ENCODE measurements around the gene RPGRIP1L. TPM values are rescaled to one million over a fixed set of nuclear protein-coding genes. Genes with fewer than 3 reads are reported as not detected.

RPGRIP1L gene
- total RNA-seq, 1 experiment from 2014 or later, result 9.8 TPM

DNA sequence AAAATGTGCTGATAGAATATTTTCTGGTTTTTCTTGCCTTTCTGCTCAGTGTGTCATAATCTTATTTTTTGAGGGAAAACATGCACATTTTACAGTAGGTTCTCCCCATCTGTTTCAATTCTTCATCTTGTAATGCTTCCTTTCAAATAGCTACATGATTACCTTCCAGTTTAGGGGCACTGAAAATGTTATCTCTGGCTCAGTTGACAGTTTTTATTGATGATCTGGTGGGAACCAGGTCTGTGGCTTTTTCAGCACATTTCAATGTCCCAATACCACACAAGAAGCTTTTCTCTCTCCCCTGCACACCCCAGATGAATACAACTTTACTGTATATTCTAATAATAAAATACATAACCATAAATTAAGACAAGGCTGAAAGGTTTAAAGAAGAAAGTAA, 36.8 kb upstream of the RPGRIP1L start (continued):
- TF ChIP-seq, protein P1, sequence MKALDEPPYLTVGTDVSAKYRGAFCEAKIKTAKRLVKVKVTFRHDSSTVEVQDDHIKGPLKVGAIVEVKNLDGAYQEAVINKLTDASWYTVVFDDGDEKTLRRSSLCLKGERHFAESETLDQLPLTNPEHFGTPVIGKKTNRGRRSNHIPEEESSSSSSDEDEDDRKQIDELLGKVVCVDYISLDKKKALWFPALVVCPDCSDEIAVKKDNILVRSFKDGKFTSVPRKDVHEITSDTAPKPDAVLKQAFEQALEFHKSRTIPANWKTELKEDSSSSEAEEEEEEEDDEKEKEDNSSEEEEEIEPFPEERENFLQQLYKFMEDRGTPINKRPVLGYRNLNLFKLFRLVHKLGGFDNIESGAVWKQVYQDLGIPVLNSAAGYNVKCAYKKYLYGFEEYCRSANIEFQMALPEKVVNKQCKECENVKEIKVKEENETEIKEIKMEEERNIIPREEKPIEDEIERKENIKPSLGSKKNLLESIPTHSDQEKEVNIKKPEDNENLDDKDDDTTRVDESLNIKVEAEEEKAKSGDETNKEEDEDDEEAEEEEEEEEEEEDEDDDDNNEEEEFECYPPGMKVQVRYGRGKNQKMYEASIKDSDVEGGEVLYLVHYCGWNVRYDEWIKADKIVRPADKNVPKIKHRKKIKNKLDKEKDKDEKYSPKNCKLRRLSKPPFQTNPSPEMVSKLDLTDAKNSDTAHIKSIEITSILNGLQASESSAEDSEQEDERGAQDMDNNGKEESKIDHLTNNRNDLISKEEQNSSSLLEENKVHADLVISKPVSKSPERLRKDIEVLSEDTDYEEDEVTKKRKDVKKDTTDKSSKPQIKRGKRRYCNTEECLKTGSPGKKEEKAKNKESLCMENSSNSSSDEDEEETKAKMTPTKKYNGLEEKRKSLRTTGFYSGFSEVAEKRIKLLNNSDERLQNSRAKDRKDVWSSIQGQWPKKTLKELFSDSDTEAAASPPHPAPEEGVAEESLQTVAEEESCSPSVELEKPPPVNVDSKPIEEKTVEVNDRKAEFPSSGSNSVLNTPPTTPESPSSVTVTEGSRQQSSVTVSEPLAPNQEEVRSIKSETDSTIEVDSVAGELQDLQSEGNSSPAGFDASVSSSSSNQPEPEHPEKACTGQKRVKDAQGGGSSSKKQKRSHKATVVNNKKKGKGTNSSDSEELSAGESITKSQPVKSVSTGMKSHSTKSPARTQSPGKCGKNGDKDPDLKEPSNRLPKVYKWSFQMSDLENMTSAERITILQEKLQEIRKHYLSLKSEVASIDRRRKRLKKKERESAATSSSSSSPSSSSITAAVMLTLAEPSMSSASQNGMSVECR (CRISPR knock-in tag; IDR thresholded peaks at IDR 0.05; ENCODE audit: borderline replicate concordance), result no peak
- no peak for TF ChIP-seq ZBTB43 (CRISPR knock-in tag; IDR thresholded peaks at IDR 0.05)
- no peak for TF ChIP-seq FOXK1 (CRISPR knock-in tag; IDR thresholded peaks at IDR 0.05)
- TF ChIP-seq MXD4 (CRISPR knock-in tag; IDR thresholded peaks at IDR 0.05; ENCODE audit: borderline replicate concordance), result no peak

- ChIA-PET CTCF (no interaction called here), POLR2A (no interaction called here)
- no peaks in the 10 kb centered on the region for H3K9me3 Mint-ChIP-seq
- no peaks in the 10 kb centered on the region for H3K36me3 Mint-ChIP-seq
- no peak for DNase-seq (ENCODE audit: low spot score)
- no peak overlapping the region for H3K4me3 Mint-ChIP-seq
- peaks cover 10% of the 10 kb centered on the region for H3K4me1 Mint-ChIP-seq
- no peak overlapping the region for H3K27ac Mint-ChIP-seq
- H3K27me3 Mint-ChIP-seq (ENCODE audit: low read depth), result no peaks in the 10 kb centered on the region
- ATAC-seq, result no peak
- TF ChIP-seq E2F1 (CRISPR knock-in tag; IDR thresholded peaks at IDR 0.05), result no peak
- TF ChIP-seq, protein P2, sequence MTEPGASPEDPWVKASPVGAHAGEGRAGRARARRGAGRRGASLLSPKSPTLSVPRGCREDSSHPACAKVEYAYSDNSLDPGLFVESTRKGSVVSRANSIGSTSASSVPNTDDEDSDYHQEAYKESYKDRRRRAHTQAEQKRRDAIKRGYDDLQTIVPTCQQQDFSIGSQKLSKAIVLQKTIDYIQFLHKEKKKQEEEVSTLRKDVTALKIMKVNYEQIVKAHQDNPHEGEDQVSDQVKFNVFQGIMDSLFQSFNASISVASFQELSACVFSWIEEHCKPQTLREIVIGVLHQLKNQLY (CRISPR knock-in tag; IDR thresholded peaks at IDR 0.05), result no peak
- no peak for TF ChIP-seq AFF4 (CRISPR knock-in tag; IDR thresholded peaks at IDR 0.05; ENCODE audit: borderline replicate concordance)
- TF ChIP-seq CREM (CRISPR knock-in tag; IDR thresholded peaks at IDR 0.05), result no peak
- TF ChIP-seq ZBTB21 (CRISPR knock-in tag; IDR thresholded peaks at IDR 0.05; ENCODE audit: borderline replicate concordance), result no peak
- no peak for TF ChIP-seq ZNF317 (CRISPR knock-in tag; IDR thresholded peaks at IDR 0.05; ENCODE audit: borderline replicate concordance, low read depth)
- TF ChIP-seq, protein P3, sequence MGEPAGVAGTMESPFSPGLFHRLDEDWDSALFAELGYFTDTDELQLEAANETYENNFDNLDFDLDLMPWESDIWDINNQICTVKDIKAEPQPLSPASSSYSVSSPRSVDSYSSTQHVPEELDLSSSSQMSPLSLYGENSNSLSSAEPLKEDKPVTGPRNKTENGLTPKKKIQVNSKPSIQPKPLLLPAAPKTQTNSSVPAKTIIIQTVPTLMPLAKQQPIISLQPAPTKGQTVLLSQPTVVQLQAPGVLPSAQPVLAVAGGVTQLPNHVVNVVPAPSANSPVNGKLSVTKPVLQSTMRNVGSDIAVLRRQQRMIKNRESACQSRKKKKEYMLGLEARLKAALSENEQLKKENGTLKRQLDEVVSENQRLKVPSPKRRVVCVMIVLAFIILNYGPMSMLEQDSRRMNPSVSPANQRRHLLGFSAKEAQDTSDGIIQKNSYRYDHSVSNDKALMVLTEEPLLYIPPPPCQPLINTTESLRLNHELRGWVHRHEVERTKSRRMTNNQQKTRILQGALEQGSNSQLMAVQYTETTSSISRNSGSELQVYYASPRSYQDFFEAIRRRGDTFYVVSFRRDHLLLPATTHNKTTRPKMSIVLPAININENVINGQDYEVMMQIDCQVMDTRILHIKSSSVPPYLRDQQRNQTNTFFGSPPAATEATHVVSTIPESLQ (CRISPR knock-in tag; IDR thresholded peaks at IDR 0.05), result no peak
- TF ChIP-seq FOXK1 (CRISPR knock-in tag; IDR thresholded peaks at IDR 0.05), result no peak
- TF ChIP-seq JAZF1 (CRISPR knock-in tag; IDR thresholded peaks at IDR 0.05), result no peak
- TF ChIP-seq ZNF671 (CRISPR knock-in tag; IDR thresholded peaks at IDR 0.05), result no peak
- TF ChIP-seq, protein P4, sequence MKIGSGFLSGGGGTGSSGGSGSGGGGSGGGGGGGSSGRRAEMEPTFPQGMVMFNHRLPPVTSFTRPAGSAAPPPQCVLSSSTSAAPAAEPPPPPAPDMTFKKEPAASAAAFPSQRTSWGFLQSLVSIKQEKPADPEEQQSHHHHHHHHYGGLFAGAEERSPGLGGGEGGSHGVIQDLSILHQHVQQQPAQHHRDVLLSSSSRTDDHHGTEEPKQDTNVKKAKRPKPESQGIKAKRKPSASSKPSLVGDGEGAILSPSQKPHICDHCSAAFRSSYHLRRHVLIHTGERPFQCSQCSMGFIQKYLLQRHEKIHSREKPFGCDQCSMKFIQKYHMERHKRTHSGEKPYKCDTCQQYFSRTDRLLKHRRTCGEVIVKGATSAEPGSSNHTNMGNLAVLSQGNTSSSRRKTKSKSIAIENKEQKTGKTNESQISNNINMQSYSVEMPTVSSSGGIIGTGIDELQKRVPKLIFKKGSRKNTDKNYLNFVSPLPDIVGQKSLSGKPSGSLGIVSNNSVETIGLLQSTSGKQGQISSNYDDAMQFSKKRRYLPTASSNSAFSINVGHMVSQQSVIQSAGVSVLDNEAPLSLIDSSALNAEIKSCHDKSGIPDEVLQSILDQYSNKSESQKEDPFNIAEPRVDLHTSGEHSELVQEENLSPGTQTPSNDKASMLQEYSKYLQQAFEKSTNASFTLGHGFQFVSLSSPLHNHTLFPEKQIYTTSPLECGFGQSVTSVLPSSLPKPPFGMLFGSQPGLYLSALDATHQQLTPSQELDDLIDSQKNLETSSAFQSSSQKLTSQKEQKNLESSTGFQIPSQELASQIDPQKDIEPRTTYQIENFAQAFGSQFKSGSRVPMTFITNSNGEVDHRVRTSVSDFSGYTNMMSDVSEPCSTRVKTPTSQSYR (CRISPR knock-in tag; IDR thresholded peaks at IDR 0.05), result no peak
Measured at GRCh38 chr16:53737552-53737951, 33.9 kb upstream of the RPGRIP1L start.

Measured in WTC11 (cell line).